Fibroblast of mammary gland (primary cell): ENCODE data around the gene PLIN3.
A peak's percentile ranks its signal among the peaks of the same experiment; 100 is the strongest.
"Not testable (repeated sequence)": the region's sequence is repeated elsewhere in the genome, so short reads cannot be mapped to it uniquely, and the experiment has no call there.

ENCODE experiments used
- DNase-seq: peaks from one replicate; pipeline ENCODE4 v3.0.0-alpha.2; 2010; ENCODE audit warnings: low read depth
- H3K4me3 ChIP-seq: 2 replicates; pipeline ENCODE4 v1.5.1; 2011; ENCODE audit warnings: low read depth, mild to moderate bottlenecking, low read length, moderate library complexity; ENCODE audit not compliant: control insufficient read depth
- CTCF ChIP-seq: conservative IDR thresholded peaks from 2 replicates; pipeline ENCODE4 v1.5.1; 2011; ENCODE audit warnings: low read depth, low read length, inconsistent platforms; ENCODE audit not compliant: control insufficient read depth, insufficient read depth

The PLIN3 gene

GRCh38 chr19:4906963-4907362, 39.5 kb upstream of the PLIN3 start:
- H3K4me3 ChIP-seq: no peak overlapping the region
- DNase-seq: no peak
- TF ChIP-seq CTCF: peak; percentile 5

GRCh38 chr19:4904481-4904880, 37.0 kb upstream of the PLIN3 start:
- TF ChIP-seq CTCF: no peak
- H3K4me3 ChIP-seq: no peak overlapping the region
- no peak for DNase-seq

- no peak within 1 kb of the TSS for H3K4me3 ChIP-seq
- no peak for TF ChIP-seq CTCF
- DNase-seq: no peak
These were observed 35.3 kb upstream of the PLIN3 start, which contains the start of gene ARRDC5 for GRCh38 chr19:4902796-4903195. Gene ARRDC5, minus strand, starts transcription at chr19:4902896. Its CDS starts 71 bp downstream, at chr19:4902825.

GRCh38 chr19:4900879-4901278, 33.4 kb upstream of the PLIN3 start:
- not testable (repeated sequence) for DNase-seq, H3K4me3 ChIP-seq

- DNase-seq: no peak
- H3K4me3 ChIP-seq: no peak overlapping the region
- no peak for TF ChIP-seq CTCF
These were observed 29.7 kb upstream of the PLIN3 start for GRCh38 chr19:4897146-4897545.

GRCh38 chr19:4896372-4896771, 28.9 kb upstream of the PLIN3 start:
- TF ChIP-seq CTCF: no peak
- H3K4me3 ChIP-seq: no peak overlapping the region
- peak; percentile 64 for DNase-seq

- H3K4me3 ChIP-seq, DNase-seq: not testable (repeated sequence)
These were observed 25.5 kb upstream of the PLIN3 start for GRCh38 chr19:4892962-4893361.

- TF ChIP-seq CTCF: no peak
- H3K4me3 ChIP-seq: no peak overlapping the region
- DNase-seq: no peak
These were observed 23.6 kb upstream of the PLIN3 start for GRCh38 chr19:4891066-4891465.
